HCEC 1CT (cell line): ENCODE data around the gene HLTF.
A peak's percentile ranks its signal among the peaks of the same experiment; 100 is the strongest.
"Not testable (repeated sequence)": the region's sequence is repeated elsewhere in the genome, so short reads cannot be mapped to it uniquely, and the experiment has no call there.

Experiments used
- DNase-seq: peaks from one replicate; pipeline ENCODE4 v3.0.0-alpha.2; 2017

Gene HLTF

DNA sequence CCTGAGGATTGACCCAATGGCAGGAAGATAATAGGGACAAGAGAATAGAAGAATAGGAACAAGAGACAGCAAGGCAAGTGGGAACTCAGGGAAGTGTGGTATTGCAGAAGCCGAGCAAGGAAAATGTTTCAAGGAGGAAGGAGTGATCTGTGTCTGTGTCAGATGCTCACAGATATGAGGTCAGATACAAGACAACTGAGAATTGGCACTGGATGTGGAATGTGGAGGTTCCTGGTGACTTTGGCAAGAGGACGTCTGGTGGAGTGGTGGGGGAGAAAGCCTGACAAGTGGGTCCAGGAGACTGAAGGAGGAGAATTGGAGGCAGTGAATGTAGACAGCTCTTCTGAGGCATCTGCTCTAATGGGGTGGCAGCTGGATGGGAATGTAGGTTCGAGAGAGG, 70.9 kb downstream of the HLTF start:
- no peak for DNase-seq

DNA sequence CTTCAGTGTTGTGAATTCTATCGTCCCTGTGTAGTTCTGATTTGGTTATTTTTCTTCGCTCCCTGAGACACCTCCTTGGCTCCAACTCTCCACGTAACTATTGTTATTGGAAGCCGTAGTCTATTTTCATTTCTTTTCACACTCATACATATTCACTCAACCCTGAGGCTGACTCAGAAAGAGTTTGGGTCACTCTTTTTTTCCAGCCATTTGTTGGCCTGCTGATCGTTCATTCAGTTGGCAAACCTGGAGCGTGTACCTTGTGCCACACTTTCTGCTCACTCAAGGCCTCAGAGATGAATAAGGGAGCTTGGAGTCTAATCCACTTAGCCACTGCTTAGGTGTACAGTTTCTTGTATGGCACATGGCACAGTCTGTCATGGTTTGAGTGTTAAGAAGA, 72.6 kb downstream of the HLTF start:
- DNase-seq: no peak

GRCh38 chr3:149011676-149012075, 74.7 kb downstream of the HLTF start:
- DNase-seq: no peak

DNA sequence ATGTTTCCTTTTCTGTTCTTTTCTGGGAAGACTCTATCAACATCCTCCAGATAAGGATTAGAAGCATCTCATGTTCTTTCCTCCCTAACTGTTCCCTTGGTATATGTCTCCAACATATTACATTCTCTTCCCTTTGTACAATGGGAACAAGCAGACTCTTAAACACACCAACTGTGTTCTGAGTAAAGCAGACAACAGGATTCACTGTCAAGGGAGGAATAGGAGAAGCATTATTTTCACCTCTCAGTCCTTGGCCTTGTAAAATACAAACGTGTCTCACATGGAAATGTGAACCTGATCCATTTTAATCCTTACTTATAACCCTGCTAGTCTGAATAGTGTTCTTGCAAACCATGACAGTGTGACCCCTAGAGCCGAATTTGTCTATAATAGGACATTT, 75.4 kb downstream of the HLTF start:
- no peak for DNase-seq

DNA sequence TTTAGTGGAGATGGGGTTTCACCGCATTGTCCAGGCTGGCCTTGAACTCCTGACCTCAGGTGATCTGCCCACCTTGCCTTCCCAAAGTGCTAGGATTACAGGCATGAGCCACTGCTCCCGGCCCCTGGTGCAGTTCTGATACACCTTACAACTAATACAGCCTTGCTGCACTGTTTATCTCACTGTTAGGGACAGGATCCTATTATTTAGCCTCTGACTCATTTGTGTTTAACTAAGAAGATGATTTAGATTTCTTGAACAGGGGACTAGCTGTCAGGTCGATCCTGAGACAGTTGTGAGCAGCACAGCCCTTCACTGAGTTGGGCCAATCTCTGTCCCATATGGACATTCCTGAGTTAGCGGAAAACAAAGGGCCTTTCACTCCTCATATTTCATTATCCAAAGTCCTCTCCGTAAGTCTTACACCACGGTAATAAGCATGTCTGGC, 75.8 kb downstream of the HLTF start:
- DNase-seq: no peak

- DNase-seq: peak; percentile 43
Observed at GRCh38 chr3:149009732-149010131, 76.6 kb downstream of the HLTF start.

- no peak for DNase-seq
Observed at GRCh38 chr3:149007567-149008257, 78.6 kb downstream of the HLTF start.

DNA sequence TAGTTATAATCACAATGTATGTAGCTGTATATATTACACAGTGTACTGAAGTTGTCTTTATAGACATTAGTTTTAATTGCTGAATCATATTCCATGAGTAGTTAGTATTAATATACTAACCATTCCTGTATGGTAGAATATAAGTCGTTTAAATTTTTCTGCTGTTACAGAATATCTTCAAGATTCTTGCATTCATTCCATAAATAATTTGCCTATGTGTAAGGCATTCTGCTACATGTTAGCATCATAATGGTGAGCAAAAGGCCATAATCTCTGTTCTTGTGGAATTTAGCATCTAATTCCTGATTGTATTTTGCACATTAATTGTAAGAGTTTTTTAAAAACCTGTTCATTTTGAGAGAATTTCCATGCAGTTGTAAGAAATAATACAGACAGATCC, 80.9 kb downstream of the HLTF start:
- peak; percentile 66 for DNase-seq

DNA sequence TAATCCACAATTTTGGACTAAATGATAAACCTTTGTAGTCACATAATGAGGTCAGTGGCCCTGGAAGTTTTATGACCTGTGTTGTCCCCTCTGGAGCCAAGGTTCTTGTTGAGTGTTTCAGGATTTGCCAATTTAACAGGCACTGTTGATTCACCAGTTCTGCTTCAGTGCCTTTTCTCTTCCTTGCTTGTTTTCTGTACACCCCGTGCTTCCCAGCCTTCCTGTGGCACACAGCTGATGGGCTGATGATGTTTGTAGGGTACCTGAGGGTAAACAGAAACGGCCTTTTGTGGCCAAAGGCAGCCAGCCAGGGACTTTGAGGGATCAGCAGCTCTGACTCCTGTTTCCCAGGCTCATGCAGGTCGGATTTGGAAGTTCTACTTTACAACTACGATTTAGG, 81.7 kb downstream of the HLTF start:
- peak; percentile 28 for DNase-seq

DNA sequence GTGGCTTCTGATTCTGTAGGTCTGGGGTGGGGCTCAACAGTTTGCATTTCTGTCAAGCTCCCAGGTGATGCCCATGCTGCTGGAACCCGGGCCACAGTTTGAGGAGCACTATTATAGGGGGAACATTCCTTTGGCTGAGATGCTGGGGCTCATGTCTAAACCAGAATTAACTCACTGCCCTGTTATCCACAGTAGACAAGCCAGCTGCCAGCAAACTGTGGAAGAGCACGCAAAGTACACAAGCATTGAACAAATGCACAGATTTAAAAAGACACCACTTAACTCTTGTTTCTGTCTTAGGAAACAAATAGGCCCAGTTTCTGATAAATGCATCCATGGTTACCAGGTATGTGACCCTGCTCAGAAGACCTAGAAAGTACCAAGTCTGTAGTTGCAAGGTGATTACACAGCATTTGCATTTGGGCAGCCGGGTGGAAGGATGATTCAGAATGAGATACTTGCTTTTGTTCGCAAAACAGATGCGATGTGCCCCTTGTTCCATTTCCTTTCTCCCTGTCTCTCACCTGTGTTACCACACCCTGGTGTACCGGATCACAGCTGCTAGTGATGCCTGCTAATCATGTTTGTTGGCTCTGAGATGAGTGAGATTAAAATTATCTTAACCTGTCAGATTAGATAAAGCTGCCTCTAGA, 82.6 kb downstream of the HLTF start:
- no peak for DNase-seq

DNA sequence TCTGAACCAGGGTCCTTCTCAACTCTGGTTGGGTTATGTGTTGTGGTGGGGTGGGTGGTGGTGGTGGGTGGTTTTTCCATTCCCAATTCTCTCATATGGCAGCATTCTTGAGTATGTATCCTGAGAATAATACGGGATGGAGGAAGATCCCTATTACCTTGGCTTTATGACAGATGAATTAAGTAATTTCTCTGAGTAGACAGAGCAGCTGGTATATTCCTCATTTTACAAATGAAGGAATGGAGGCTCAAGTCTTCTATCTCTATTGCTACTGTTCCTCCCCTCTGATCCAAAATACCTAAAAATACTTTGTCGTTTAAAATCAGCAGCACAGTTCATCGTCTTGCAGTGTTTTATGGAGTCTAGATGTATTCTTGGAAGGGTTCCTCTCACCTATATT, 84.6 kb downstream of the HLTF start:
- no peak for DNase-seq

- DNase-seq: no peak
Observed at GRCh38 chr3:149000206-149000745, 86.1 kb downstream of the HLTF start.

DNA sequence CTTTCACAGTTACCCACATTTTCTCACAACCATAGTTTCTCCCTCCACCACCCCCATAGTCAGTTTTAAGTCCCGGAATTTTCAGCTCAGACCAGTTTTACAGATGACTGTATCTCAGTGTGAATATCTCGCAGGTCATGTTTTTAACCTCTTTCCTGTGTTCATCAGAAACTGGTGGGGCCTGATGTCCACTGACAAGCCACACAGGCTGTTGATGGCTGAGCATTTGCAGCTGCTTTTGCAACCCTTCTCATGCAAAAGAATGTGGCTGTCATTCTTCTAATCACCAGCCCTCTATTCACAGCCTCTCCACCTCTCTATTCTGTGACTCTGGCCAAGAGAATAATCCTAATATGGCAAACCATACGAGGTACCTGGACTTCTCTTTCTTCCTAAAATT, 86.5 kb downstream of the HLTF start:
- no peak for DNase-seq

DNA sequence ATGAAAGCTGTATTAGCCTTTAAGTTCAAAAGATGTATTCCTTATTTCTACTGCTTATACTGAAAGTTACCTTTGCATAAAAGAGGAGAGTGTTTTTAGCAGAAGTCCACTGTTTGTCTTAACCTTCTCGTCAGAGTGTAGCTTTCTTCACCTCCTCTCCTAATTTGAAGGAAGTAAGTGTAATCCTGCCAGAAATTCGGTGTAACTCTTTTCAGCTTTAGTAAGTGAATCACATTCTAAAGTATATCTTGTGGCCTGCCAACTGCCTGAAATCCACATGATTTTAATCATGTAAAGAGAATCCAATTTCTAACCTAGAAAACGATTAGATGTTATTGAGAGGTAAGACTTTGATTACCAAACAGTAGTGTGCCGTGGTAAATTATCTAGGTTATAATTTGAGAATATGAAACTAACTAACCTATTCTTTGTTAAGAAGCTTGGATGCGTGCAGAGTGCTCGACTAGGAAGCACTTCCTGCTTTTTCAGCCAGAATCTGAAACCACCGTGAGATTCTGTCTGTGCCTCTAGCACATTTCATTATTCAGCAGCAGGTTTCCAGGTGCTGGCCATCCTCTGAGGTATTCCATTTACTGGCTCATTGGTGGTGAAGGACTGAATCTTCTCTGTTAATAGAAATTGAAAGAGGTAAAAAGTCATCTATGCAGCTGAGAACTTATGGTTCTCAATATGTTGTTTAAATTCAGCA, 87.5 kb downstream of the HLTF start:
- no peak for DNase-seq

GRCh38 chr3:148998297-148998696, 88.0 kb downstream of the HLTF start:
- DNase-seq: no peak

DNA sequence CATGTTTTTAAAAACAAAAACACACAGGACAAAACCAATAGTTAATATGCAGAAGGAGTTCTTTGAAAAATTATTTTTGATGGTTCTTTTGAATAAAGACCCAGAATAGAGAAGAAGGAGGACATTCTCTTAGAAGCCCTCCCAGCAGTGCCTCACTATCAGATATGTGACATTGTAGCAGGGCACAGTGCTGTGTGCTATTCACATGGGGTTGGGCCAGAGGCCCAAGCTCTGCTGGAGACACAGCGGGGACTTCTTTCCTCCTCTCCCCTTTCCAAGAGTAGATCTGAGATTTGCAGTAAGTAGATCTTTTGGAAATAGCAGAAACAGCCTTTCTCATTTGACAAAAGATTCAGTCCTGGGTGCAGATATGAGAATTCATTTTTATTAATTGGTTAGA, 88.7 kb downstream of the HLTF start:
- no peak for DNase-seq

DNA sequence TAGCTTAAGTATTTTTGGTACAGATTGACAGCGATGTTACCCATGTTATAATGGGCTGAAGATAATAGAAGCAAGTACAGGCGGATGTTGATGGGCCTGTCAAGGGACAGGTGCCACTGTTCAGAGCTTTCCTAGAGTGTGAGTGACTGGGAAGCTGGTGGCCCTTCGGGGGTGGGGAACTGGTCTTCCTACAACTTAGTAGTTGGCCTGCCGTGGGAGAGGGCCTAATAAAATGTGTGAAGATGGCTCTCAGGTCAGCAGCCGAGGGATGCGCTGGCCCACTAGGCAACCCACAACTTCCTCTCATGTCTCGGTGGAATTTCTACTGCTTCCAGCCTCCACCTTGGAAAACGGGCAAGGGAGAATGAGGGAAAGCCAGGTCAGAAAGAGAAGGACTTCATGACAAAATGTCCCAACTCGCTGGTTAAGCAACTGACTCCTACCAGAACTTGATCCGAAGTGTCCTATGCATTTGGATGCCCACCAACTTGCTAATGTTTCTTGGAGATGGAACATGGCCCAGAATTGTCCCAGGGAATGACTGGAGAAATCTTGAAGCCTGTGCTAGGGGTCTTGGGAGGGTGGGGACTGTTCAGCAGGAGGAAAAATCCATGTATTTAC, 93.6 kb downstream of the HLTF start:
- DNase-seq: no peak

- DNase-seq: peak; percentile 24
Observed at GRCh38 chr3:148992027-148992634, 94.2 kb downstream of the HLTF start.

DNA sequence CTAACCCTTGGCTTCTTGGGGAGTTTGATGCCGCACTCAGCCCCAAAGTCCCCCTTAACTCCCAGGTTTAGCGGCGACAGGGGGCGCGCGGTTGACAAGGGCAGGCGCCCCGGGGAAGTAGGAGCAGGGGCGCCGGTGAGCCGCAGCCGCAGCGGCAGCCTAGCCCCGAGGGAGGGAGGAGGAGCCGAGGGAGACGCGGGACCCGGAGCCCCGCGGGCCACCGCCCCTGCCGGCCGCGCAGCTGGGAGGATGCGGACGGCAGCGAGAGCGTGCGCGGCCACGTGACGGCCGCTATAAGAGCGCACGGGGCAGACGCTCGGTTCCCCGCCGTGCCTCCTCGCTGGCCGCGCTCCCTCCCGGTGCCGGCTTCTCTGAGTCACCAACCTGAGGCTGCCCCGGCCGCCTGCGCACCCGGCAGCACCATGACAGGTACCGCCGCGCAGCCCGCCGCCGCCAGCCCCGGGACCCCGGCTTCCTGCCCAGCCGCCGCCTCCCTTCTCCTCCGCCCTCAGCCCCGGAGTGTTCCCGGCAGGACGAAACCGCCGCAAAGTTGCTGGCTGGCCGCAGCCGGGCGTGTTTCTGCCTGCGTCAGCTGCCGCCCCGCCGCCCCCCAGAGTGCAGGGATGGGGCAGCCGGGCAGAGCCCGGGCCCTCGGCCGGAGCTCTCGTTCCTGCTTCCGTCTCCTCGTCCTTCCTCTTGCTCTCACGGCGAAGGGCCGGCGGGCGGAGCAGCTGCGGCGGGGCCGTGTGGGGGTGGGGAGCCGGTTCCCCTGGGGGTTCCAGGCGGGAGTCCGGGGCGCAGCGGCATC, 94.9 kb downstream of the HLTF start, which contains the start of gene GYG1:
GYG1 (plus strand) TSS at position 322 of the 808 bp plus-strand sequence; CDS start at position 423, 101 bp downstream.
- peak; percentile 84 for DNase-seq

GRCh38 chr3:148990236-148990635, 96.1 kb downstream of the HLTF start:
- DNase-seq: no peak

- not testable (repeated sequence) for DNase-seq
Observed at GRCh38 chr3:148987551-148987950, 98.8 kb downstream of the HLTF start.

GRCh38 chr3:148981273-148981672, 105.1 kb downstream of the HLTF start:
- DNase-seq: no peak
